Adrenal gland (tissue), 5 donors: ENCODE results near the gene RASA3.

Experiments used
- CTCF ChIP-seq, 6 experiments: fragments of 450-650 bp in 4 of 6; fragments of 200-600 bp in 2 of 6; sonication (generic) in 1 of 6; IDR thresholded peaks; 1 replicate in 5 of 6; 2 replicates in 1 of 6; pipeline versions ENCODE4 v1.5.1 to v1.8.0; 2016 to 2021; ENCODE audit warnings: antibody characterized with exemption in 6 of 6, mild to moderate bottlenecking in 2 of 6, moderate library complexity in 1 of 6
- POLR2A ChIP-seq, 2 donors: fragments of 450-650 bp; IDR thresholded peaks; one replicate each; pipeline ENCODE4 v1.6.1; 2017; ENCODE audit warnings: antibody characterized with exemption in 2 of 2, mild to moderate bottlenecking in 2 of 2, moderate library complexity in 1 of 2
- donor health status: DM: no; HTN: no; CAD: no.

GRCh38 chr13:114021464-114022308, 110.7 kb downstream of the RASA3 start:
- TF ChIP-seq CTCF (IDR thresholded peaks at IDR 0.05): no peak
- no peak for TF ChIP-seq POLR2A (IDR thresholded peaks at IDR 0.05)
